Testis (tissue), 3 donors: Measurements from ENCODE around the gene XYLT1. TPM values are rescaled to one million over a fixed set of nuclear protein-coding genes. Genes with fewer than 3 reads are reported as not detected.

Source experiments
- DNase-seq: peaks from one replicate; pipeline ENCODE4 v3.0.0-alpha.2; 2019
- H3K27ac ChIP-seq, 2 donors: fragments of 200-600 bp; sonication (generic); one replicate each; pipeline ENCODE4 v1.5.1; 2019
- H3K27me3 ChIP-seq: fragments of 200-600 bp; sonication (generic); one replicate; pipeline ENCODE4 v1.5.1; 2019
- H3K36me3 ChIP-seq: fragments of 200-600 bp; sonication (generic); one replicate; pipeline ENCODE4 v1.5.1; 2017; ENCODE audit warnings: low read depth; ENCODE audit errors: missing control alignments
- H3K4me1 ChIP-seq: fragments of 200-600 bp; sonication (generic); one replicate; pipeline ENCODE4 v1.5.1; 2019
- H3K4me3 ChIP-seq, 2 donors: fragments of 200-600 bp; sonication (generic); one replicate each; pipeline ENCODE4 v1.5.1; 2017 to 2019
- H3K9me3 ChIP-seq: fragments of 200-600 bp; sonication (generic); one replicate; pipeline ENCODE4 v1.5.1; 2017
- POLR2A ChIP-seq: fragments of 450-650 bp; IDR thresholded peaks from one replicate; pipeline ENCODE4 v1.6.1; 2017; ENCODE audit warnings: antibody characterized with exemption, mild to moderate bottlenecking, moderate library complexity
- WGBS, 2 donors: methylation state at CpG; one replicate each; pipeline ENCODE4 v1.1.5; 2018; 5-methylcytosine and 5-hydroxymethylcytosine counted together
- intact Hi-C: fragments of 100-400 bp; cut with DNase I; formaldehyde crosslinking; loops from one replicate; pipeline ENCODE4 v1.15.1; 2023; ENCODE audit warnings: low total_unique reads
- polyA plus RNA-seq: library from polyadenylated mRNA; stranded (reverse); fragments of 350-450 nt; fragmentation: Illumina TruSeq; extraction: RNeasy Lipid Tissue Mini Kit (QIAGEN cat#74804); gene quantifications from one replicate; pipeline ENCODE4 v1.2.3, GENCODE V29; 2014; ENCODE audit warnings: low read depth, low replicate concordance; ENCODE audit not compliant: insufficient read depth
- total RNA-seq, 2 donors: library from RNA; depleted of rRNA; stranded (reverse); fragments of >200 nt; gene quantifications; one replicate each; pipeline ENCODE4 v1.2.3, GENCODE V29; 2016
- TF ChIP-seq, protein P1 (sequence below), 3 experiments: fragments of 450-650 bp in 2 of 3; fragments of 200-600 bp in 1 of 3; sonication (generic) in 1 of 3; IDR thresholded peaks; one replicate each; pipeline ENCODE4 v1.5.1; 2016 to 2019; ENCODE audit warnings: antibody characterized with exemption in 3 of 3, mild to moderate bottlenecking in 2 of 3, moderate library complexity in 1 of 3

XYLT1 gene
- total and polyA plus RNA-seq, 3 donors from 2014 or later = 6.5 to 20.7 (median 13.6) TPM

GRCh38 chr16:17283016-17283415, 187.7 kb downstream of the XYLT1 start:
- Histone ChIP-seq H3K27me3 (no peaks in the 10 kb centered on the region), H3K4me3 (no peak overlapping the region), H3K27ac (no peak overlapping the region), H3K9me3 (no peaks in the 10 kb centered on the region), H3K4me1 (no peaks in the 10 kb centered on the region), H3K36me3 (no peaks in the 10 kb centered on the region)
- DNase-seq = no peak
- intact Hi-C loops = no loop called here
- 75 to 79% methylated on average over 8 of the region's 8 CpGs for WGBS, 2 donors
- TF ChIP-seq, protein P1, sequence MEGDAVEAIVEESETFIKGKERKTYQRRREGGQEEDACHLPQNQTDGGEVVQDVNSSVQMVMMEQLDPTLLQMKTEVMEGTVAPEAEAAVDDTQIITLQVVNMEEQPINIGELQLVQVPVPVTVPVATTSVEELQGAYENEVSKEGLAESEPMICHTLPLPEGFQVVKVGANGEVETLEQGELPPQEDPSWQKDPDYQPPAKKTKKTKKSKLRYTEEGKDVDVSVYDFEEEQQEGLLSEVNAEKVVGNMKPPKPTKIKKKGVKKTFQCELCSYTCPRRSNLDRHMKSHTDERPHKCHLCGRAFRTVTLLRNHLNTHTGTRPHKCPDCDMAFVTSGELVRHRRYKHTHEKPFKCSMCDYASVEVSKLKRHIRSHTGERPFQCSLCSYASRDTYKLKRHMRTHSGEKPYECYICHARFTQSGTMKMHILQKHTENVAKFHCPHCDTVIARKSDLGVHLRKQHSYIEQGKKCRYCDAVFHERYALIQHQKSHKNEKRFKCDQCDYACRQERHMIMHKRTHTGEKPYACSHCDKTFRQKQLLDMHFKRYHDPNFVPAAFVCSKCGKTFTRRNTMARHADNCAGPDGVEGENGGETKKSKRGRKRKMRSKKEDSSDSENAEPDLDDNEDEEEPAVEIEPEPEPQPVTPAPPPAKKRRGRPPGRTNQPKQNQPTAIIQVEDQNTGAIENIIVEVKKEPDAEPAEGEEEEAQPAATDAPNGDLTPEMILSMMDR (IDR thresholded peaks at IDR 0.05) = no peak
- no peak for TF ChIP-seq POLR2A

DNA sequence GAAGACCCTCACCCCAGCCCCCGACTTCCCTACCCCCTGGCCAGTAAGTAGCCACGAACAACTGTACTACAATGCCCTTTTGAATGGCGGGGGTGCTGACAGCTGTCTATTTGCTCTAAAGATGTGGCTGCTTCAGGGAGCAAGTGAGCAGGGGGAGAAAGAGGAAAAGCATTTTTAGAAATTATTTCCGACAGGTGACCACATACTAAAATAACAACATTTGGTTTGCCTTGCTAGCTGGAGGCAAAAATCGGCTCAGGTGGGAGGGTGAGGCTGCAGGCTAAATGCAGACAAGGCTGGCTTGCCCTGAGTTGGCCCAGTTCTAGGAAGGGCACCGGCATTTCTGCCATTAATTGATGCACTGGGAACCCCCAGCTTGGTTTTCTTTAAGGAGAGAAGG, 188.5 kb downstream of the XYLT1 start:
- no peak for DNase-seq
- intact Hi-C loops = no loop called here
- no peaks in the 10 kb centered on the region for H3K36me3 ChIP-seq
- TF ChIP-seq, protein P1 (IDR thresholded peaks at IDR 0.05) = no peak
- TF ChIP-seq POLR2A = no peak
- H3K27me3 ChIP-seq = no peaks in the 10 kb centered on the region
- 82 to 87% methylated on average over 5 to 6 of the region's 6 CpGs for WGBS, 2 donors
- no peaks in the 10 kb centered on the region for H3K9me3 ChIP-seq
- no peaks in the 10 kb centered on the region for H3K4me1 ChIP-seq
- H3K4me3 ChIP-seq = no peak overlapping the region
- no peak overlapping the region for H3K27ac ChIP-seq

DNA sequence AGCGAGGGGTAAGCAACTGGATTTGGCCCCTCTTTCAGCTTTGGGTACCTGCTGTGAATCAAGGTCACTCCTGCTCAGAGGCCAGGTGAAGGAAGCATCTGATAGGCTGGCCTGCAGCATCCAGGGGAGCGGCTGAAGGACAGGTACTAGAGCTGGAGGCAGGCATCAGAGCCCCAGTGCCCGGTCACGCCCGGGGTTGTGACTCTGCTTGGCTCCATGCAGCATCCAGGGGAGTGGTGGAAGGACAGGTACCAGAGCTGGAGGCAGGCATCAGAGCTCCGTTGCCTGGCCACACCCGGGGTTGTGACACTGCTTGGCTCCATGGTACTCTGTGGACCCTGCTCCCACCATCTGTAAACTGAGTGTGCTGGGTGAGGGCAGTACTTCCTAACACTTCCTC, 189.7 kb downstream of the XYLT1 start:
- intact Hi-C loops = no loop called here
- Histone ChIP-seq H3K9me3 (no peaks in the 10 kb centered on the region), H3K4me3 (no peak overlapping the region), H3K27me3 (no peaks in the 10 kb centered on the region), H3K4me1 (no peaks in the 10 kb centered on the region), H3K27ac (no peak overlapping the region), H3K36me3 (no peaks in the 10 kb centered on the region)
- TF ChIP-seq, protein P1 (IDR thresholded peaks at IDR 0.05) = no peak
- no peak for TF ChIP-seq POLR2A
- 84 to 90% methylated on average over 7 of the region's 7 CpGs for WGBS, 2 donors
- no peak for DNase-seq

GRCh38 chr16:17278988-17279387, 191.8 kb downstream of the XYLT1 start:
- Histone ChIP-seq H3K4me3 (no peak overlapping the region), H3K27me3 (no peaks in the 10 kb centered on the region), H3K4me1 (no peaks in the 10 kb centered on the region), H3K9me3 (no peaks in the 10 kb centered on the region), H3K36me3 (no peaks in the 10 kb centered on the region), H3K27ac (no peak overlapping the region)
- TF ChIP-seq, protein P1 (IDR thresholded peaks at IDR 0.05) = no peak
- WGBS, 2 donors = 53 to 54% methylated on average over 5 of the region's 5 CpGs
- intact Hi-C loops = no loop called here
- no peak for DNase-seq

- Histone ChIP-seq H3K4me1 (no peaks in the 10 kb centered on the region), H3K4me3 (no peak overlapping the region), H3K27ac (no peak overlapping the region), H3K36me3 (no peaks in the 10 kb centered on the region), H3K27me3 (no peaks in the 10 kb centered on the region), H3K9me3 (no peaks in the 10 kb centered on the region)
- no peak for TF ChIP-seq POLR2A
- TF ChIP-seq, protein P1 (IDR thresholded peaks at IDR 0.05) = peak in 1 of 3 experiments; percentile 3
- intact Hi-C loops = no loop called here
- peak; percentile 51 for DNase-seq
- WGBS, 2 donors = 50 to 67% methylated on average over 7 to 10 of the region's 10 CpGs
Measured at GRCh38 chr16:17277981-17278381, 192.8 kb downstream of the XYLT1 start.
